ENCODE data around the gene COMMD10.
"Not testable (repeated sequence)": the region's sequence is repeated elsewhere in the genome, so short reads cannot be mapped to it uniquely, and the experiment has no call there.

Gene COMMD10

GRCh38 chr5:116084871-116085715 is at the start of gene COMMD10:
Gene COMMD10, plus strand, starts transcription at chr5:116085025.
- DNase-seq: peak; percentile 30 to 52

GRCh38 chr5:116035123-116035522 is 49.7 kb upstream of the COMMD10 start:
- no peak for DNase-seq

- no peak for DNase-seq
These were observed 47.5 kb upstream of the COMMD10 start for GRCh38 chr5:116037236-116037822.

GRCh38 chr5:116038817-116039216 is 46.0 kb upstream of the COMMD10 start:
- no peak for DNase-seq

GRCh38 chr5:116042375-116042774 is 42.5 kb upstream of the COMMD10 start:
- DNase-seq: no peak

- no peak for DNase-seq
These were observed 40.8 kb upstream of the COMMD10 start for GRCh38 chr5:116044073-116044472.

GRCh38 chr5:116045821-116046220 is 39.0 kb upstream of the COMMD10 start:
- no peak for DNase-seq

GRCh38 chr5:116046261-116046660 is 38.6 kb upstream of the COMMD10 start:
- DNase-seq: no peak

- DNase-seq: no peak
These were observed 38.0 kb upstream of the COMMD10 start for GRCh38 chr5:116046823-116047222.

GRCh38 chr5:116058346-116058936 is 26.4 kb upstream of the COMMD10 start:
- no peak for DNase-seq

GRCh38 chr5:116062352-116062751 is 22.5 kb upstream of the COMMD10 start:
- no peak for DNase-seq

- DNase-seq: no peak
These were observed 20.9 kb upstream of the COMMD10 start for GRCh38 chr5:116063950-116064349.

- peak in 1 of 2 experiments; percentile 30 for DNase-seq
These were observed 16.7 kb upstream of the COMMD10 start for GRCh38 chr5:116068028-116068632.

GRCh38 chr5:116071211-116071610 is 13.6 kb upstream of the COMMD10 start:
- no peak for DNase-seq

- no peak for DNase-seq
These were observed 9.5 kb upstream of the COMMD10 start for GRCh38 chr5:116075191-116075831.

GRCh38 chr5:116076496-116076895 is 8.3 kb upstream of the COMMD10 start:
- no peak for DNase-seq

GRCh38 chr5:116078199-116078598 is 6.6 kb upstream of the COMMD10 start:
- no peak for DNase-seq

GRCh38 chr5:116084287-116084691 is 536 bp upstream of the COMMD10 start:
- peak in 1 of 2 experiments; percentile 33 for DNase-seq

- DNase-seq: not testable (repeated sequence)
These were observed 1.5 kb downstream of the COMMD10 start for GRCh38 chr5:116086309-116086708.

GRCh38 chr5:116088062-116088461 is 3.2 kb downstream of the COMMD10 start:
- no peak for DNase-seq

GRCh38 chr5:116090302-116090701 is 5.5 kb downstream of the COMMD10 start:
- no peak for DNase-seq

- DNase-seq: no peak
These were observed 6.6 kb downstream of the COMMD10 start for GRCh38 chr5:116091416-116091815.

GRCh38 chr5:116097301-116097700 is 12.5 kb downstream of the COMMD10 start:
- no peak for DNase-seq
